Measurements from ENCODE around the gene ADCY3. TPM values are rescaled to one million over a fixed set of nuclear protein-coding genes. Genes with fewer than 3 reads are reported as not detected.

The ADCY3 gene
- total RNA-seq, 4 donors from 2014 or later, result 32.5 to 54.5 (median 39.9) TPM

GRCh38 chr2:24924266-24924665, 4.2 kb upstream of the ADCY3 start:
- 83% methylated on average over 1 of the region's 5 CpGs; no CpG with 5 or more reads in 1 of the 2 donors for WGBS, 2 donors (ENCODE audit: low coverage in 1 of 2)
- no peaks in the 10 kb centered on the region for H3K36me3 ChIP-seq
- no peaks in the 10 kb centered on the region for H3K27me3 ChIP-seq
- no peak overlapping the region for H3K4me3 ChIP-seq
- H3K4me1 ChIP-seq, result peaks cover 0 to 31% (median 12%) of the 10 kb centered on the region in 3 donors
- no peaks in the 10 kb centered on the region for H3K9me3 ChIP-seq
- TF ChIP-seq POLR2AphosphoS5 (IDR thresholded peaks at IDR 0.05) (no peak), EP300 (IDR thresholded peaks at IDR 0.05) (no peak), POLR2A (IDR thresholded peaks at IDR 0.05) (no peak), CTCF (IDR thresholded peaks at IDR 0.05) (no peak)
- ATAC-seq, result no peak
- H3K27ac ChIP-seq, result no peak overlapping the region

GRCh38 chr2:24923106-24923505, 3.1 kb upstream of the ADCY3 start:
- Histone ChIP-seq H3K4me3 (no peak overlapping the region), H3K27ac (no peak overlapping the region), H3K4me1 (peaks cover 0 to 43% (median 12%) of the 10 kb centered on the region in 3 donors), H3K27me3 (no peaks in the 10 kb centered on the region), H3K36me3 (peaks cover 0 to 2% of the 10 kb centered on the region in 2 donors), H3K9me3 (no peaks in the 10 kb centered on the region)
- no peak for ATAC-seq
- 72% methylated on average over 2 of the region's 10 CpGs; no CpG with 5 or more reads in 1 of the 2 donors for WGBS, 2 donors (ENCODE audit: low coverage in 1 of 2)
- TF ChIP-seq EP300 (IDR thresholded peaks at IDR 0.05) (no peak), POLR2A (IDR thresholded peaks at IDR 0.05) (no peak), POLR2AphosphoS5 (IDR thresholded peaks at IDR 0.05) (no peak), CTCF (IDR thresholded peaks at IDR 0.05) (no peak)

- TF ChIP-seq POLR2AphosphoS5 (IDR thresholded peaks at IDR 0.05), result no peak
- no peak for TF ChIP-seq CTCF (IDR thresholded peaks at IDR 0.05)
- TF ChIP-seq POLR2A (IDR thresholded peaks at IDR 0.05), result no peak
- TF ChIP-seq EP300 (IDR thresholded peaks at IDR 0.05), result no peak
- no peak for ATAC-seq
- Histone ChIP-seq H3K9me3 (no peaks in the 10 kb centered on the region), H3K4me3 (no peak overlapping the region), H3K27ac (no peak overlapping the region), H3K36me3 (peaks cover 0 to 8% of the 10 kb centered on the region in 2 donors), H3K4me1 (peaks cover 0 to 47% (median 12%) of the 10 kb centered on the region in 3 donors), H3K27me3 (no peaks in the 10 kb centered on the region)
- 80% methylated on average over 1 of the region's 1 CpG; no CpG with 5 or more reads in 1 of the 2 donors for WGBS, 2 donors (ENCODE audit: low coverage in 1 of 2)
Observed at GRCh38 chr2:24922556-24922955, 2.5 kb upstream of the ADCY3 start.

GRCh38 chr2:24920809-24921441, 888 bp upstream of the ADCY3 start:
- Histone ChIP-seq H3K4me1 (peaks cover 0 to 48% (median 3%) of the 10 kb centered on the region in 3 donors), H3K27ac (peak overlapping the region in 3 of 4 donors; percentile 76 to 84 (median 76)), H3K36me3 (peaks cover 0 to 8% of the 10 kb centered on the region in 2 donors), H3K4me3 (peak overlapping the region; percentile 44 to 79), H3K9me3 (no peaks in the 10 kb centered on the region), H3K27me3 (no peaks in the 10 kb centered on the region)
- 50 to 61% methylated on average over 4 to 8 of the region's 13 CpGs for WGBS, 2 donors (ENCODE audit: low coverage in 1 of 2)
- TF ChIP-seq POLR2A (IDR thresholded peaks at IDR 0.05) (no peak), CTCF (IDR thresholded peaks at IDR 0.05) (no peak), EP300 (IDR thresholded peaks at IDR 0.05) (no peak), POLR2AphosphoS5 (IDR thresholded peaks at IDR 0.05) (no peak)
- ATAC-seq, result no peak
